Chondrocyte (in vitro differentiated cells): ENCODE measurements around the gene WIZ. TPM values are rescaled to one million over a fixed set of nuclear protein-coding genes. Genes with fewer than 3 reads are reported as not detected.

Source experiments
- DNase-seq: peaks from one replicate; pipeline ENCODE4 v3.0.0; 2021; ENCODE audit warnings: mixed read lengths, low spot score
- H3K27ac Mint-ChIP-seq: one replicate; pipeline ENCODE4 v1.8.0; 2021; ENCODE audit warnings: mild to moderate bottlenecking, moderate library complexity, mixed read lengths; ENCODE audit not compliant: unreplicated experiment
- H3K27me3 Mint-ChIP-seq: 2 replicates; pipeline ENCODE4 v1.8.0; 2021; ENCODE audit warnings: low read depth, mixed read lengths
- H3K36me3 Mint-ChIP-seq: 2 replicates; pipeline ENCODE4 v1.8.0; 2021; ENCODE audit warnings: low read depth, mixed read lengths
- H3K4me1 Mint-ChIP-seq: 2 replicates; pipeline ENCODE4 v1.8.0; 2021; ENCODE audit warnings: low read depth, mild to moderate bottlenecking, mixed read lengths
- H3K4me3 Mint-ChIP-seq: one replicate; pipeline ENCODE4 v1.8.0; 2021; ENCODE audit warnings: mild to moderate bottlenecking, moderate library complexity, mixed read lengths; ENCODE audit not compliant: unreplicated experiment
- H3K9me3 Mint-ChIP-seq: 2 replicates; pipeline ENCODE4 v1.8.0; 2021; ENCODE audit warnings: low read depth, mixed read lengths
- CTCF ChIP-seq: fragments of 200-600 bp; sonication (generic); IDR thresholded peaks from 2 replicates; pipeline ENCODE4 v1.5.0; 2021; ENCODE audit warnings: antibody characterized with exemption, mild to moderate bottlenecking, moderate library complexity
- total RNA-seq: library from RNA; stranded (reverse); gene quantifications from 3 replicates; pipeline ENCODE4 v1.2.1, GENCODE V29; 2021

The WIZ gene
- total RNA-seq, 1 donor from 2014 or later, result 52.4 TPM

- H3K27me3 Mint-ChIP-seq, result no peaks in the 10 kb centered on the region
- H3K4me3 Mint-ChIP-seq, result no peak overlapping the region
- peaks cover 2% of the 10 kb centered on the region for H3K36me3 Mint-ChIP-seq
- peak; percentile 52 for TF ChIP-seq CTCF
- H3K4me1 Mint-ChIP-seq, result peaks cover 9% of the 10 kb centered on the region
- H3K9me3 Mint-ChIP-seq, result no peaks in the 10 kb centered on the region
- H3K27ac Mint-ChIP-seq, result peak overlapping the region; percentile 81
- DNase-seq, result no peak
Observed at GRCh38 chr19:15437355-15438123, 12.2 kb downstream of the WIZ start.

GRCh38 chr19:15436826-15437110, 13.0 kb downstream of the WIZ start:
- Mint-ChIP-seq H3K4me1 (peaks cover 11% of the 10 kb centered on the region), H3K4me3 (no peak overlapping the region), H3K27ac (no peak overlapping the region), H3K36me3 (peaks cover 2% of the 10 kb centered on the region), H3K27me3 (no peaks in the 10 kb centered on the region), H3K9me3 (no peaks in the 10 kb centered on the region)
- DNase-seq, result no peak
- no peak for TF ChIP-seq CTCF

GRCh38 chr19:15436012-15436825, 13.5 kb downstream of the WIZ start:
- peaks cover 16% of the 10 kb centered on the region for H3K4me1 Mint-ChIP-seq
- H3K36me3 Mint-ChIP-seq, result peaks cover 2% of the 10 kb centered on the region
- no peaks in the 10 kb centered on the region for H3K27me3 Mint-ChIP-seq
- H3K27ac Mint-ChIP-seq, result no peak overlapping the region
- no peak for DNase-seq
- no peaks in the 10 kb centered on the region for H3K9me3 Mint-ChIP-seq
- TF ChIP-seq CTCF, result no peak
- H3K4me3 Mint-ChIP-seq, result no peak overlapping the region

GRCh38 chr19:15433519-15434069, 16.2 kb downstream of the WIZ start:
- no peak for TF ChIP-seq CTCF
- Mint-ChIP-seq H3K4me3 (peak overlapping the region; percentile 92), H3K27ac (peak overlapping the region; percentile 96), H3K4me1 (peaks cover 28% of the 10 kb centered on the region), H3K36me3 (peaks cover 4% of the 10 kb centered on the region), H3K9me3 (no peaks in the 10 kb centered on the region), H3K27me3 (no peaks in the 10 kb centered on the region)
- DNase-seq, result no peak

GRCh38 chr19:15432629-15433518, 16.9 kb downstream of the WIZ start:
- Mint-ChIP-seq H3K27me3 (no peaks in the 10 kb centered on the region), H3K4me1 (peaks cover 28% of the 10 kb centered on the region), H3K9me3 (no peaks in the 10 kb centered on the region), H3K36me3 (peaks cover 4% of the 10 kb centered on the region), H3K27ac (peak overlapping the region; percentile 96), H3K4me3 (peak overlapping the region; percentile 92)
- DNase-seq, result peak; percentile 98
- peak; percentile 11 for TF ChIP-seq CTCF
